SKM-1 (cell line): ENCODE measurements around the gene RITA1.

Experiments
- DNase-seq: peaks from one replicate; lab custom pipeline; 2025; ENCODE audit not compliant: unreplicated experiment; lab: John Stamatoyannopoulos, UW

Gene RITA1

GRCh38 chr12:113152835-113153814, 32.4 kb upstream of the RITA1 start:
- no peak for DNase-seq

GRCh38 chr12:113154351-113154973, 31.1 kb upstream of the RITA1 start:
- DNase-seq = no peak

GRCh38 chr12:113155060-113155459, 30.5 kb upstream of the RITA1 start:
- DNase-seq = no peak

- DNase-seq = no peak
Observed at GRCh38 chr12:113155646-113156045, 29.9 kb upstream of the RITA1 start.

- DNase-seq = no peak
Observed at GRCh38 chr12:113157218-113157859, 28.2 kb upstream of the RITA1 start.

- DNase-seq = no peak
Observed at GRCh38 chr12:113158439-113159203, 26.9 kb upstream of the RITA1 start.

- DNase-seq = no peak
Observed at GRCh38 chr12:113159937-113160336, 25.6 kb upstream of the RITA1 start.

GRCh38 chr12:113161415-113162016, 24.0 kb upstream of the RITA1 start:
- DNase-seq = no peak

GRCh38 chr12:113162102-113163029, 23.2 kb upstream of the RITA1 start:
- no peak for DNase-seq

GRCh38 chr12:113163030-113163360, 22.5 kb upstream of the RITA1 start:
- DNase-seq = no peak

GRCh38 chr12:113164014-113164413, 21.5 kb upstream of the RITA1 start:
- no peak for DNase-seq

- no peak for DNase-seq
Observed at GRCh38 chr12:113165521-113166450, 19.7 kb upstream of the RITA1 start.

GRCh38 chr12:113167868-113168267, 17.7 kb upstream of the RITA1 start:
- DNase-seq = no peak

GRCh38 chr12:113169697-113170096, 15.8 kb upstream of the RITA1 start:
- no peak for DNase-seq

- DNase-seq = no peak
Observed at GRCh38 chr12:113170457-113170856, 15.1 kb upstream of the RITA1 start.

- DNase-seq = no peak
Observed at GRCh38 chr12:113170926-113171325, 14.6 kb upstream of the RITA1 start.

- DNase-seq = no peak
Observed at GRCh38 chr12:113171543-113171942, 14.0 kb upstream of the RITA1 start.

- DNase-seq = no peak
Observed at GRCh38 chr12:113172185-113172584, 13.3 kb upstream of the RITA1 start.
